ENCODE measurements around the gene ERMN. TPM values are rescaled to one million over a fixed set of nuclear protein-coding genes. Genes with fewer than 3 reads are reported as not detected.
"Not testable (repeated sequence)": the region's sequence is repeated elsewhere in the genome, so short reads cannot be mapped to it uniquely, and the experiment has no call there.

Gene ERMN
- total RNA-seq, 4 donors from 2014 or later = 0.39 to 1.2 (median 1.1) TPM

DNA sequence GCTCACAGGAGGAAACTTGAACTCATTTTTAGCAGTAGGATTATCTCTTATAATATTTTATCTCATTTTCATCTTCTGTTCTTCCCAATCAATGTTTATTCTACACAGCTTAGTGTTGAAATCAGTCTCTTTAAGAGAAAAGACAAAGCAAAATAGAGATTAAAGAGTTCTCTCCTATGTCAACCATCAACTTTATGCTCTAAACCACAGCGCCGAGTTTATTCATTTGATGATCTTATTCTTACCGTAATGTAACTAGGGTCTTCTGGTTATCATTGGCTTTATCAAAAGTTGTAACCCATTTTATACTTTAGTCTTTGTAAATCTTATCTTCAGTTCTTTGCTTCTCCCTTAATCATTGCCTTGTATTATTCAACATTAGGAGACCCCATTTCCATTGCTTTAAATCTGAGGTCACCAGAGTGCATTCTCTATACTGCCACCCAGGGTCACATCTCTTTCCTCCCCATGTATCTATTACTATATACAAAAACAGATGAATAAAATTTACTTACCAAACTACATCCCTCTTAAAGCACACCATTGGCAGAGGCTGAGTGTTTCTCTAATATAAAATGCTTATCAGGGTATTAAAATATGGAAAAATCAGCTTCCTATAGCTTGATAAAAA, 22.8 kb upstream of the ERMN start:
- no peak for DNase-seq (ENCODE audit: low spot score in 2 of 2)
- H3K27me3 ChIP-seq = no peaks in the 10 kb centered on the region
- H3K4me1 ChIP-seq = no peaks in the 10 kb centered on the region
- 95 to 96% methylated on average over 3 of the region's 3 CpGs for WGBS, 2 donors
- no peak for TF ChIP-seq POLR2A (IDR thresholded peaks at IDR 0.05)
- no peak for TF ChIP-seq EP300 (IDR thresholded peaks at IDR 0.05)
- TF ChIP-seq, protein P1, sequence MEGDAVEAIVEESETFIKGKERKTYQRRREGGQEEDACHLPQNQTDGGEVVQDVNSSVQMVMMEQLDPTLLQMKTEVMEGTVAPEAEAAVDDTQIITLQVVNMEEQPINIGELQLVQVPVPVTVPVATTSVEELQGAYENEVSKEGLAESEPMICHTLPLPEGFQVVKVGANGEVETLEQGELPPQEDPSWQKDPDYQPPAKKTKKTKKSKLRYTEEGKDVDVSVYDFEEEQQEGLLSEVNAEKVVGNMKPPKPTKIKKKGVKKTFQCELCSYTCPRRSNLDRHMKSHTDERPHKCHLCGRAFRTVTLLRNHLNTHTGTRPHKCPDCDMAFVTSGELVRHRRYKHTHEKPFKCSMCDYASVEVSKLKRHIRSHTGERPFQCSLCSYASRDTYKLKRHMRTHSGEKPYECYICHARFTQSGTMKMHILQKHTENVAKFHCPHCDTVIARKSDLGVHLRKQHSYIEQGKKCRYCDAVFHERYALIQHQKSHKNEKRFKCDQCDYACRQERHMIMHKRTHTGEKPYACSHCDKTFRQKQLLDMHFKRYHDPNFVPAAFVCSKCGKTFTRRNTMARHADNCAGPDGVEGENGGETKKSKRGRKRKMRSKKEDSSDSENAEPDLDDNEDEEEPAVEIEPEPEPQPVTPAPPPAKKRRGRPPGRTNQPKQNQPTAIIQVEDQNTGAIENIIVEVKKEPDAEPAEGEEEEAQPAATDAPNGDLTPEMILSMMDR (IDR thresholded peaks at IDR 0.05) = no peak
- H3K4me3 ChIP-seq = no peak overlapping the region
- H3K27ac ChIP-seq = no peak overlapping the region
- H3K36me3 ChIP-seq = no peaks in the 10 kb centered on the region
- peaks cover 0 to 16% (median 0%) of the 10 kb centered on the region in 4 donors for H3K9me3 ChIP-seq

DNA sequence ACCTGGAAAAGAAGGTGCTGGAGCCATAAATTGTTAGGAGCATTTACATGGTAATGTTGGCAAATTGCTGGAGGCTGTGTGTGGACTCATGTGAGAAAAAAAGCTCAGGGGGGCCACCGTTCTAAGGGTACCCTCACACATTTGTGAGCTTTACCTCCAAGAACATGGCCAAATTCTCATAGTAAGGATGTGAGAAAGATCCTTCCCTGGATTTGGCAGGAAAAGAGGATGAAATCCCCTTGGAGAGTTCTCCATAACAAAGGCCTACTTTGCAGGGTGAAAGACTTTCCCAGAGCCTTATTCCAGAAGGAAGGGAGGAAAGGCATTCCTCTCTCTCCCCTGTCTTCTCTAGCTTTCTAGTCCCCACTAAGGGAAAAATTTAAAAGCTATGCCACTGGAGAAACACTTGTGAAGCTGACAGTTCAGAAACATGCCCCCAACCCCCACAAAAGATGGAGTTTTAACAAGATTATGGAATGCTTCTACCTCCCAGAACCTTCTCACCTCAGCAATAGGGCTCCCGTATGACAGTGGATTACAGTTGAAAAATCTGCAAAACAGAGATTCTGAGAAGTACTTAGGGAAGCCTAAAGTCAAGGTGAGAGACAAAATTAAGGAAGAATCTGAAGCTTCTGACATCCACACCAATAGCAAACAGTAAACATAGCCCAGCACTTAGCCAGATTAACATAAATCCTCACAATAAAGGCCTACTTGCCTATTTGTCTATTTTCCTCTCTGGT, 20.2 kb upstream of the ERMN start:
- no peak overlapping the region for H3K27ac ChIP-seq
- H3K36me3 ChIP-seq = no peaks in the 10 kb centered on the region
- H3K9me3 ChIP-seq = peaks cover 0 to 20% (median 0%) of the 10 kb centered on the region in 4 donors
- no peaks in the 10 kb centered on the region for H3K4me1 ChIP-seq
- 76 to 77% methylated on average over 2 of the region's 2 CpGs for WGBS, 2 donors
- DNase-seq (ENCODE audit: low spot score in 2 of 2) = no peak
- no peaks in the 10 kb centered on the region for H3K27me3 ChIP-seq
- no peak for TF ChIP-seq EP300 (IDR thresholded peaks at IDR 0.05)
- TF ChIP-seq POLR2A (IDR thresholded peaks at IDR 0.05) = no peak
- TF ChIP-seq, protein P1 (IDR thresholded peaks at IDR 0.05) = no peak
- H3K4me3 ChIP-seq = no peak overlapping the region

DNA sequence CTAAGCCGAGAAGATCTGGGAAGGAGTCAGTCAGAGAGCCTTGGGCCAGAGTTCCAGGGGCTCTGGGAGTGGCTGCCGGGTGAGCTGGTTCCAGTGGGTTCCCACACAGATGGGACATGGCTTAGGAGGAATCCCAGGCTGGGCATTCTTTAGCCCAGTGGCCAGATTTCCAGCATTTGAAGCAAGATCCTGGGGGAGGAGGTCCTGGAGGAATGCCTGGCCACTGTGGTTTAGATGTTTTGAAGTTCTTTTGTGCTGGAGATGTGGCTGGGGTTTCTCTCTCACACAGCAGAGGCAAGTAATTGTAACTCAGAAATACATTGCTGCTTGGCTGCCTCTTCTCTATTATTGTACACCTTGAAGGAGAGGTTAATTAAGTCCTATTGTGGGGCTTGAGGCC, 15.8 kb upstream of the ERMN start:
- not testable (repeated sequence) for H3K36me3 ChIP-seq, H3K27me3 ChIP-seq
- WGBS, 2 donors = 91 to 97% methylated on average over 2 of the region's 2 CpGs

DNA sequence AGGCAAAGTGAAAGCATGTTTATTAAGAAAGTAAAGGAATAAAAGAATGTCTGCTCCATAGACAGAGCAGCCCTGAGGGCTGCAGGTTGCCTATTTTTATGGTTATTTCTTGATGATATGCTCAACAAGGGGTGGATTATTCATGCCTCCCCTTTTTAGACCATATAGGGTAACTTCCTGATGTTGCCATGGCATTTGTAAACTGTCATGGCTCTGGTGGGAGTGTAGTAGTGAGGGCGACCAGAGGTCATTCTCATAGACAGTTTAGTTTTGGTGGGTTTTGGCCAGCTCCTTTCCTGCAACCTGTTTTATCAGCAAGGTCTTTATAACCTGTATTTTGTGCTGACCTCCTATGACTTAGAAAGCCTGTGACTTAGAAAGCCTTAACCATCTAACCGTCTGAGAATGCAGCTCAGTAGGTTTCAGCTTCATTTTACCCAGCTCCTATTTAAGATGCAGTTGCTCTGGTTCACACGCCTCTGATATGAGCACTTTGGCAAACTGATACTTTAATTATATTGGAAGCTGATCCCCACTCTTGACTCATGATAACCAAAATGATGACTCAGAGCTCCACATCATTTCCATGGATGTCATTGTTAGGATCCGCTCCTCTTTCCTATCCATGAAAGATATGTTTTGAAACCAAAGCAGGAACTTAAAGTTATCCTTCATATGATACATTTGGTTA, 14.5 kb upstream of the ERMN start:
- TF ChIP-seq POLR2A (IDR thresholded peaks at IDR 0.05) (no peak), EP300 (IDR thresholded peaks at IDR 0.05) (no peak)
- TF ChIP-seq, protein P1 (IDR thresholded peaks at IDR 0.05) = no peak
- H3K9me3 ChIP-seq = peaks cover 0 to 19% (median 0%) of the 10 kb centered on the region in 4 donors
- H3K36me3 ChIP-seq = no peaks in the 10 kb centered on the region
- WGBS, 2 donors = 77 to 78% methylated on average over 4 of the region's 4 CpGs
- H3K27me3 ChIP-seq = no peaks in the 10 kb centered on the region
- no peak overlapping the region for H3K27ac ChIP-seq
- peaks cover 0 to 10% (median 0%) of the 10 kb centered on the region in 4 donors for H3K4me1 ChIP-seq
- H3K4me3 ChIP-seq = no peak overlapping the region
- no peak for DNase-seq (ENCODE audit: low spot score in 2 of 2)

More for the DNA sequence above, 15.8 kb upstream of the ERMN start:
- H3K9me3 ChIP-seq = peaks cover 0 to 20% (median 0%) of the 10 kb centered on the region in 4 donors
- not testable (repeated sequence) for DNase-seq (ENCODE audit: low spot score in 2 of 2); H3K4me1 ChIP-seq; H3K27ac ChIP-seq; H3K4me3 ChIP-seq

DNA sequence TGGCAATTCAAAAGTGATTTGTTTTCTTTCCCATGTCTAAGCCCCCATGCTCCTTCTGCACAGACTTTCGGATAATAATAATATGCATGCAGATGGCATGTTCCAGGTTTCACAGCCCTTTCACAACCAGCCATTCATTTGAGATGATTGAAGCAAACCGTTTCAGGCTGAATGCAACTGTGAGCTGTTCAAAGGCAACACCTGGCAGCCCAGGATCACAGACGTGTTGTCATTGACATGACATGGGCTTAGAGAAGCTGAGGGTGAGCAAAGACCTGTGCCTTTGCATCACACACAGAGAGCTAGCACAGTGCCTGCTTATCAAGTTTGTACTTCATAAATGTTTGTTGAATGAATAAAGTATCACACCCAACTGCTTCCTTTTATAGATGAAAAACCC, 12.4 kb upstream of the ERMN start:
- no peak for DNase-seq (ENCODE audit: low spot score in 2 of 2)
- peaks cover 0 to 14% (median 0%) of the 10 kb centered on the region in 4 donors for H3K4me1 ChIP-seq
- TF ChIP-seq EP300 (IDR thresholded peaks at IDR 0.05) = no peak
- TF ChIP-seq, protein P1 (IDR thresholded peaks at IDR 0.05) = no peak
- no peak for TF ChIP-seq POLR2A (IDR thresholded peaks at IDR 0.05)
- WGBS, 2 donors = 73 to 90% methylated on average over 3 of the region's 3 CpGs
- H3K9me3 ChIP-seq = no peaks in the 10 kb centered on the region
- no peak overlapping the region for H3K27ac ChIP-seq
- H3K27me3 ChIP-seq = no peaks in the 10 kb centered on the region
- no peak overlapping the region for H3K4me3 ChIP-seq
- H3K36me3 ChIP-seq = no peaks in the 10 kb centered on the region
